ENCODE data around the gene ARL9.

The ARL9 gene, protein sequence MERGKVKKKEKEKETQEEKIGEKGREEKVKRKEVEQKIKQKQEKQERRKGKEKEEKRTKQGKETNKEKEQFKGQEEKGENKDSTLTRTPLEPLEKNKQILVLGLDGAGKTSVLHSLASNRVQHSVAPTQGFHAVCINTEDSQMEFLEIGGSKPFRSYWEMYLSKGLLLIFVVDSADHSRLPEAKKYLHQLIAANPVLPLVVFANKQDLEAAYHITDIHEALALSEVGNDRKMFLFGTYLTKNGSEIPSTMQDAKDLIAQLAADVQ

DNA sequence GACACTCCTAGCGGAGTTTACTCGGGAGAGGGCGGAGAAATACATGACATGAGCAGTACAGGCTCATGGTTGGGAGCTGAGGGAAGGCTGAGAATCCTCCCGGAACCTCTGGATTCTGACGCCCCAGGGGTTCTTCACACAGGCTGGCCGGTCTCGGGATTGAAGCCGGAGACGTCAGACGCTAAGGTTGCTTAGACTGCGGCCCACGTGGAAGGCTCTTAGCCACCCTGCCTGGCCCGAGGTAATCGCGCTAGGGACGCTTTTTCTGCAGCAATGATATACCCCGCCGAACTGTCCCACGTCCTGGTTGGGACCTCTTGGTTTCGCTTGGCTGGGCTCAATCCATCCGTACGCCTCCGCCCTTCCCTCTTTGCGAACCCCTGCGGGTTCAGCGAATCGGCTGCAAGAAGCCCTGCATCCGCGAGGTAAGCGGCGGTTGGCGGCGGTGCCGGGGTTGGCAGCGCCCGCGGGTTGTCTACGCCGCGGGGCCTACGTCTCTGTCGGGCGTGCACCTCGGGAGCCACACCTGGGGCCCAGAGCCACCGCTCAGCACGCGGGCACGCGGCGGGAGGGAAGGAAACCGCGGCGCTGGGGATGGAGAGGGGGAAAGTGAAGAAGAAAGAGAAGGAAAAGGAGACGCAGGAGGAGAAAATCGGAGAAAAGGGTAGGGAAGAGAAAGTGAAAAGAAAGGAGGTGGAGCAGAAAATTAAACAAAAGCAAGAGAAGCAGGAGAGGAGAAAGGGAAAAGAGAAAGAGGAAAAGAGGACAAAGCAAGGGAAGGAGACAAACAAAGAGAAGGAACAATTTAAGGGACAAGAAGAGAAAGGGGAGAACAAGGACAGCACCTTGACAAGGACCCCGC, at the start of gene ARL9:
ARL9 (plus strand) TSS at position 523 of the 862 bp plus-strand sequence; CDS start at position 595, 72 bp downstream.
- TF ChIP-seq, protein P1, sequence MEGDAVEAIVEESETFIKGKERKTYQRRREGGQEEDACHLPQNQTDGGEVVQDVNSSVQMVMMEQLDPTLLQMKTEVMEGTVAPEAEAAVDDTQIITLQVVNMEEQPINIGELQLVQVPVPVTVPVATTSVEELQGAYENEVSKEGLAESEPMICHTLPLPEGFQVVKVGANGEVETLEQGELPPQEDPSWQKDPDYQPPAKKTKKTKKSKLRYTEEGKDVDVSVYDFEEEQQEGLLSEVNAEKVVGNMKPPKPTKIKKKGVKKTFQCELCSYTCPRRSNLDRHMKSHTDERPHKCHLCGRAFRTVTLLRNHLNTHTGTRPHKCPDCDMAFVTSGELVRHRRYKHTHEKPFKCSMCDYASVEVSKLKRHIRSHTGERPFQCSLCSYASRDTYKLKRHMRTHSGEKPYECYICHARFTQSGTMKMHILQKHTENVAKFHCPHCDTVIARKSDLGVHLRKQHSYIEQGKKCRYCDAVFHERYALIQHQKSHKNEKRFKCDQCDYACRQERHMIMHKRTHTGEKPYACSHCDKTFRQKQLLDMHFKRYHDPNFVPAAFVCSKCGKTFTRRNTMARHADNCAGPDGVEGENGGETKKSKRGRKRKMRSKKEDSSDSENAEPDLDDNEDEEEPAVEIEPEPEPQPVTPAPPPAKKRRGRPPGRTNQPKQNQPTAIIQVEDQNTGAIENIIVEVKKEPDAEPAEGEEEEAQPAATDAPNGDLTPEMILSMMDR (IDR thresholded peaks at IDR 0.05; ENCODE audit: low read depth, low read length) = no peak
- DNase-seq = no peak
- Histone ChIP-seq H3K4me3 (ENCODE audit: low read depth, low read length) (no peak within 1 kb of the TSS), H3K36me3 (peaks cover 20% of the 10 kb centered on the region), H3K27me3 (ENCODE audit: insufficient read depth, low read depth, severe bottlenecking) (no peaks in the 10 kb centered on the region), H3K9me3 (ENCODE audit: severe bottlenecking) (no peaks in the 10 kb centered on the region), H3K27ac (no peak within 1 kb of the TSS)

DNA sequence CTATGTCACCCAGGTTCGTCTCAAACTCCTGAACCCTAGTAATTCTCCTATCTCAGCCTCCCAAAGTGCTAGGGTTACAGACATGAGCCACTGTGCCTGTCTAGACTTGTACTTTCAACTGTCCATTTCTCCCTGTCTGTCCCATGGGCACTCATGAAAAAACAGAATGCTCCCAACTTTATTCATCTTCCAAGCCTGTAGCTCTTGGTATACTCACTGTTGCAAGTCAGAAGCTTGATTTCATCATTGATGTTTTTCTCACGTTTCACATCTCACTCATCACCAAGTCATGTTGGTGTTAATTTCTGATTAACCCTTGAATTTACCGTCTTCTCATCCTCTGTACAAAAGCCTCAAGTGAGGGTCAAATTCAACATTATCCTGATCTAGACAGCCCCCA, 45.5 kb upstream of the ARL9 start:
- DNase-seq = no peak
- TF ChIP-seq, protein P1 (IDR thresholded peaks at IDR 0.05; ENCODE audit: low read depth, low read length) = no peak
- no peaks in the 10 kb centered on the region for H3K9me3 ChIP-seq (ENCODE audit: severe bottlenecking)
- no peaks in the 10 kb centered on the region for H3K27me3 ChIP-seq (ENCODE audit: insufficient read depth, low read depth, severe bottlenecking)
- H3K36me3 ChIP-seq = peaks cover 80% of the 10 kb centered on the region
- H3K4me3 ChIP-seq (ENCODE audit: low read depth, low read length) = no peak overlapping the region
- H3K27ac ChIP-seq = no peak overlapping the region

DNA sequence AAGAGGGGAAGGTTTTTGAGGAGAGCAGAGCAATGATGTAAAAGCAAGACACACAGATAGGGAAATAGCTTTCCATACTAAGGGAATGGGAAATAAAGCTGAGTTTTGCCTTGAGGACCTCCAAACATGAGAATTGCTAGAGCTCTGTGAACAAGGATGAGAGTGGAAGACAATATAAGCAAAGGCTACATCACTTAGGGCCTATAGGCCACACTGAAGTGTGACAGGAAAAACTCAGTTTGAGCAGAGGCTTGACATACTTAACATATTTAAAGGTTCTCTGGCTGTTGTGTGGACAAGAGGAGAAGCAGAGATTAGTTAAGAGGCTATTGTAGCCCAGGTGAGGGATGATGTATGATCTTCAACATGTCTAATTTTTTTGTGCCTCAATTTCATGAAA, 43.4 kb upstream of the ARL9 start:
- Histone ChIP-seq H3K9me3 (ENCODE audit: severe bottlenecking) (no peaks in the 10 kb centered on the region), H3K27me3 (ENCODE audit: insufficient read depth, low read depth, severe bottlenecking) (no peaks in the 10 kb centered on the region), H3K4me3 (ENCODE audit: low read depth, low read length) (no peak overlapping the region), H3K36me3 (peaks cover 60% of the 10 kb centered on the region), H3K27ac (no peak overlapping the region)
- DNase-seq = no peak
- TF ChIP-seq, protein P1 (IDR thresholded peaks at IDR 0.05; ENCODE audit: low read depth, low read length) = no peak

DNA sequence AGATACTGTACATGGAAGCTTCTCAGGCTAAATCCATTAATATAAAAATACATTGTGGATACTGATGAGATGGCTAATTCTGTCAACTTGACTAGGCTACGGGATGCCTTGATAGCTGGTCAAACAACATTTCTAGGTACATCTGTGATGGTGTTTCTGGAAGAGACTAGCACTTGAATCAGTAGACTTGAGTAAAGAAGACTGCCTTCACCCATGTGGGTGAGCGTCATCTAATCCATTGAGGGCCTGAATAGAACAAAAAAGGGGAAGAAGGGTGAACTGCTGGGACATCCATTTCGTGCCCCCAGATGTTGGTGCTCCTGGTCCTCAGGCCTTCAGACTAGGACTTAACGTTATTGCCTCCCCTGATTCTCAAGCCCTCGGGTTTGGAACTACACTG, 41.9 kb upstream of the ARL9 start:
- peaks cover 48% of the 10 kb centered on the region for H3K36me3 ChIP-seq
- no peak overlapping the region for H3K27ac ChIP-seq
- TF ChIP-seq, protein P1 (IDR thresholded peaks at IDR 0.05; ENCODE audit: low read depth, low read length) = no peak
- no peak for DNase-seq
- no peak overlapping the region for H3K4me3 ChIP-seq (ENCODE audit: low read depth, low read length)
- no peaks in the 10 kb centered on the region for H3K9me3 ChIP-seq (ENCODE audit: severe bottlenecking)
- no peaks in the 10 kb centered on the region for H3K27me3 ChIP-seq (ENCODE audit: insufficient read depth, low read depth, severe bottlenecking)

DNA sequence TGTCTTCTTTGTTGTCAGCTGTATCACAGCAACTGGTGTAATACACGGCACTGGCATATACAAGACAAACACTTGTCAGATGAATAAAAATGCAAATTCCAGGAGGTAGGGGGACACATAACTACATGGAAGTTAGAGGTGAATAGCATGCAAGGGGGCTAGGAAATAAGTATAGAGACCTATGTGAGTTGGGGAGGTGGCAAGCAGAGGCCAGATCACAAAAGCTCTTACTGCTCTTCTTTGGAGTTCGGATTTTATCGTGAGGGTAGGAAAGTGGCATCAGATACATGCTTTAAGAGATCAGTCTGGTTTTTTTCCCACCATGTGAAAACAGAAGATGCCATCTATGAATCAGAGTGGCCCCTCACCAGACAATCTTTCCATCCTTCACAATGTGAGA, 41.0 kb upstream of the ARL9 start:
- Histone ChIP-seq H3K9me3 (ENCODE audit: severe bottlenecking) (no peaks in the 10 kb centered on the region), H3K27me3 (ENCODE audit: insufficient read depth, low read depth, severe bottlenecking) (no peaks in the 10 kb centered on the region), H3K36me3 (peaks cover 43% of the 10 kb centered on the region), H3K27ac (no peak overlapping the region), H3K4me3 (ENCODE audit: low read depth, low read length) (no peak overlapping the region)
- DNase-seq = no peak
- TF ChIP-seq, protein P1 (IDR thresholded peaks at IDR 0.05; ENCODE audit: low read depth, low read length) = no peak

Measured in WERI-Rb-1 (cell line).